Ovary (tissue), 3 donors: ENCODE data around the gene SLC39A13.

ENCODE experiments used
- EP300 ChIP-seq: sonication (generic); formaldehyde crosslinking; IDR thresholded peaks from one replicate; pipeline ENCODE4 v1.6.1; 2017; ENCODE audit warnings: antibody characterized with exemption
- POLR2A ChIP-seq: fragments of 450-650 bp; IDR thresholded peaks from one replicate; pipeline ENCODE4 v1.6.1; 2017; ENCODE audit warnings: antibody characterized with exemption, mild to moderate bottlenecking, moderate library complexity
- TF ChIP-seq, protein P1 (sequence below), 3 donors: fragments of 450-650 bp in 2 of 3; fragments of 200-600 bp in 1 of 3; IDR thresholded peaks; one replicate each; pipeline versions ENCODE4 v1.5.1 to v1.8.0; 2016 to 2022; ENCODE audit warnings: antibody characterized with exemption in 3 of 3, mild to moderate bottlenecking in 1 of 3
- donor health status: DM: no; HTN: no; CAD: no.

GRCh38 chr11:47453365-47453764 lies 45.0 kb downstream of the SLC39A13 start:
- TF ChIP-seq, protein P1, sequence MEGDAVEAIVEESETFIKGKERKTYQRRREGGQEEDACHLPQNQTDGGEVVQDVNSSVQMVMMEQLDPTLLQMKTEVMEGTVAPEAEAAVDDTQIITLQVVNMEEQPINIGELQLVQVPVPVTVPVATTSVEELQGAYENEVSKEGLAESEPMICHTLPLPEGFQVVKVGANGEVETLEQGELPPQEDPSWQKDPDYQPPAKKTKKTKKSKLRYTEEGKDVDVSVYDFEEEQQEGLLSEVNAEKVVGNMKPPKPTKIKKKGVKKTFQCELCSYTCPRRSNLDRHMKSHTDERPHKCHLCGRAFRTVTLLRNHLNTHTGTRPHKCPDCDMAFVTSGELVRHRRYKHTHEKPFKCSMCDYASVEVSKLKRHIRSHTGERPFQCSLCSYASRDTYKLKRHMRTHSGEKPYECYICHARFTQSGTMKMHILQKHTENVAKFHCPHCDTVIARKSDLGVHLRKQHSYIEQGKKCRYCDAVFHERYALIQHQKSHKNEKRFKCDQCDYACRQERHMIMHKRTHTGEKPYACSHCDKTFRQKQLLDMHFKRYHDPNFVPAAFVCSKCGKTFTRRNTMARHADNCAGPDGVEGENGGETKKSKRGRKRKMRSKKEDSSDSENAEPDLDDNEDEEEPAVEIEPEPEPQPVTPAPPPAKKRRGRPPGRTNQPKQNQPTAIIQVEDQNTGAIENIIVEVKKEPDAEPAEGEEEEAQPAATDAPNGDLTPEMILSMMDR (IDR thresholded peaks at IDR 0.05), result no peak
- TF ChIP-seq POLR2A (no peak), EP300 (no peak)
